ENCODE results near the gene HSPE1. TPM values are rescaled to one million over a fixed set of nuclear protein-coding genes. Genes with fewer than 3 reads are reported as not detected.

The HSPE1 gene
- polyA plus RNA-seq, 3 donors, result 25.2 to 46.2 (median 44.9) TPM

DNA sequence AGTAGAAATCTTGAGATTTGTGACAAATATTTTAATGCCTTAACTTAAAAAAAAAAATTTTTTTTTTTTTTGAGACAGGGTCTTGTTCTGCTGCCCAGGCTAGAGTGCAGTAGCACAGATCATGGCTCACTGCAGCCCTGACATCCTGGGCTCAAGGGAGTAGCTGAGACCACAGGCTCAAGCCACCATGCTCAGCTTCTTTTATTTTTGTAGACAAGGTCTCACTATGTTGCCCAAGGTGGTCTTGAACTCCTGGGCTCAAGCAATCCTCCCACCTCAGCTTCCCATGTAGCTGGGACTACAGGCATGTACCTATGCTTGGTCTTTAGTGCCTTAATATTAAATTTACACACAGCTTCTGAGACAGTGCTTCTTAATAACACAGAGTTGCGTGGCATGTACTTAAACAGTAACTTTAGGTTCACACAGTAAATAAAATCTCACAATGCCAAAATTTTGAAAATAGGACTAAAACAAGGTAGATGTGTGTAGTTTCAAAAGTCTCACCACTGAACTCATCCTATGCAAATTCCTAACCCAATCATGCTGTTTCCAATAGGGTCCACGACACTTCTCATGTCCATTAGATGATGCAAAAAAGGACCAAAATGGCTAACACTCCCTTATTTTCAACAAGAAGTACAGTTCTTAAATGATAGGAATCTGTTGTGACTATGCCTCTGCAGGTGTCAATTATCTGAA is 4.6 kb upstream of the HSPE1 start:
- no peaks in the 10 kb centered on the region for H3K9me3 Mint-ChIP-seq
- peaks cover 54 to 63% of the 10 kb centered on the region in 2 donors for H3K36me3 Mint-ChIP-seq
- no peak overlapping the region for H3K9ac ChIP-seq (ENCODE audit: insufficient read depth, low read length, poor library complexity, severe bottlenecking)
- peaks cover 20% of the 10 kb centered on the region for H4K20me1 ChIP-seq (ENCODE audit: insufficient read depth, low read length)
- intact Hi-C loops (cut with micrococcal nuclease), result loop anchor here in 1 of 2 donors (10.0 kb wide), 1 partner anchor 71 kb away; no protein-coding TSS in a partner anchor
- no peaks in the 10 kb centered on the region for H3K27me3 Mint-ChIP-seq (ENCODE audit: low read depth in 3 of 3)
- H3K27ac Mint-ChIP-seq, result no peak overlapping the region
- no CpG with 5 or more reads among the region's 2 CpGs for WGBS (ENCODE audit: insufficient coverage)
- no peak for DNase-seq
- H3K4me2 ChIP-seq (replicated peaks; ENCODE audit: extremely low read depth, low read length, poor library complexity, severe bottlenecking), result no peak overlapping the region
- H3K27ac ChIP-seq (ENCODE audit: low read depth in 1 of 2, low read length in 2 of 2), result no peak overlapping the region
- H3K4me1 Mint-ChIP-seq, result peaks cover 25% of the 10 kb centered on the region
- peaks cover 11 to 26% of the 10 kb centered on the region in 2 donors for H3K4me1 ChIP-seq (ENCODE audit: control insufficient read depth in 1 of 2, insufficient read depth in 2 of 2, low read length in 2 of 2)
- peaks cover 60 to 74% of the 10 kb centered on the region in 2 donors for H3K36me3 ChIP-seq (replicated peaks in 1 of 2; ENCODE audit: control insufficient read depth in 1 of 2, insufficient read depth in 2 of 2, low read length in 2 of 2)
- no peak overlapping the region for H2AFZ ChIP-seq (ENCODE audit: insufficient read depth, low read depth, low read length, poor library complexity, severe bottlenecking)
- no peaks in the 10 kb centered on the region for H3K27me3 ChIP-seq (ENCODE audit: control insufficient read depth in 2 of 2, insufficient read depth in 2 of 2, low read length in 2 of 2)
- TF ChIP-seq, protein P1, sequence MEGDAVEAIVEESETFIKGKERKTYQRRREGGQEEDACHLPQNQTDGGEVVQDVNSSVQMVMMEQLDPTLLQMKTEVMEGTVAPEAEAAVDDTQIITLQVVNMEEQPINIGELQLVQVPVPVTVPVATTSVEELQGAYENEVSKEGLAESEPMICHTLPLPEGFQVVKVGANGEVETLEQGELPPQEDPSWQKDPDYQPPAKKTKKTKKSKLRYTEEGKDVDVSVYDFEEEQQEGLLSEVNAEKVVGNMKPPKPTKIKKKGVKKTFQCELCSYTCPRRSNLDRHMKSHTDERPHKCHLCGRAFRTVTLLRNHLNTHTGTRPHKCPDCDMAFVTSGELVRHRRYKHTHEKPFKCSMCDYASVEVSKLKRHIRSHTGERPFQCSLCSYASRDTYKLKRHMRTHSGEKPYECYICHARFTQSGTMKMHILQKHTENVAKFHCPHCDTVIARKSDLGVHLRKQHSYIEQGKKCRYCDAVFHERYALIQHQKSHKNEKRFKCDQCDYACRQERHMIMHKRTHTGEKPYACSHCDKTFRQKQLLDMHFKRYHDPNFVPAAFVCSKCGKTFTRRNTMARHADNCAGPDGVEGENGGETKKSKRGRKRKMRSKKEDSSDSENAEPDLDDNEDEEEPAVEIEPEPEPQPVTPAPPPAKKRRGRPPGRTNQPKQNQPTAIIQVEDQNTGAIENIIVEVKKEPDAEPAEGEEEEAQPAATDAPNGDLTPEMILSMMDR (IDR thresholded peaks at IDR 0.05), result no peak
- H3K4me3 Mint-ChIP-seq, result no peak overlapping the region
- H3K9me3 ChIP-seq (replicated peaks in 1 of 2; ENCODE audit: control insufficient read depth in 1 of 2, insufficient read depth in 1 of 2, low read length in 2 of 2), result no peaks in the 10 kb centered on the region
- H3K4me3 ChIP-seq (replicated peaks in 1 of 3; ENCODE audit: low read depth in 2 of 3, low read length in 3 of 3), result no peak overlapping the region
- peaks cover 64% of the 10 kb centered on the region for H3K79me2 ChIP-seq (ENCODE audit: insufficient read depth, low read length)

- no peak overlapping the region for H3K27ac ChIP-seq (ENCODE audit: low read depth in 1 of 2, low read length in 2 of 2)
- peaks cover 50 to 63% of the 10 kb centered on the region in 2 donors for H3K36me3 ChIP-seq (replicated peaks in 1 of 2; ENCODE audit: control insufficient read depth in 1 of 2, insufficient read depth in 2 of 2, low read length in 2 of 2)
- H3K9ac ChIP-seq (ENCODE audit: insufficient read depth, low read length, poor library complexity, severe bottlenecking), result no peak overlapping the region
Measured at GRCh38 chr2:197496695-197497094, 3.5 kb upstream of the HSPE1 start.

More at GRCh38 chr2:197496695-197497094, 3.5 kb upstream of the HSPE1 start:
- Histone ChIP-seq H3K4me3 (replicated peaks in 1 of 3; ENCODE audit: low read depth in 2 of 3, low read length in 3 of 3) (no peak overlapping the region), H3K4me2 (replicated peaks; ENCODE audit: extremely low read depth, low read length, poor library complexity, severe bottlenecking) (no peak overlapping the region), H3K79me2 (ENCODE audit: insufficient read depth, low read length) (peaks cover 74% of the 10 kb centered on the region), H3K27me3 (ENCODE audit: control insufficient read depth in 2 of 2, insufficient read depth in 2 of 2, low read length in 2 of 2) (no peaks in the 10 kb centered on the region), H2AFZ (ENCODE audit: insufficient read depth, low read depth, low read length, poor library complexity, severe bottlenecking) (no peak overlapping the region), H3K9me3 (replicated peaks in 1 of 2; ENCODE audit: control insufficient read depth in 1 of 2, insufficient read depth in 1 of 2, low read length in 2 of 2) (no peaks in the 10 kb centered on the region), H3K4me1 (ENCODE audit: control insufficient read depth in 1 of 2, insufficient read depth in 2 of 2, low read length in 2 of 2) (peaks cover 22 to 38% of the 10 kb centered on the region in 2 donors), H4K20me1 (ENCODE audit: insufficient read depth, low read length) (peaks cover 20% of the 10 kb centered on the region)
- TF ChIP-seq, protein P1 (IDR thresholded peaks at IDR 0.05), result no peak
- peaks cover 45 to 53% of the 10 kb centered on the region in 2 donors for H3K36me3 Mint-ChIP-seq
- H3K9me3 Mint-ChIP-seq, result no peaks in the 10 kb centered on the region
- H3K4me3 Mint-ChIP-seq, result no peak overlapping the region
- intact Hi-C loops (cut with micrococcal nuclease), result loop anchor here in 1 of 2 donors (10.0 kb wide), 1 partner anchor 72 kb away; no protein-coding TSS in a partner anchor
- DNase-seq, result no peak
- H3K4me1 Mint-ChIP-seq, result peaks cover 34% of the 10 kb centered on the region
- H3K27ac Mint-ChIP-seq, result no peak overlapping the region
- no peaks in the 10 kb centered on the region for H3K27me3 Mint-ChIP-seq (ENCODE audit: low read depth in 3 of 3)
